Liver (tissue), 9 donors: Measurements from ENCODE around the gene DMD. TPM values are rescaled to one million over a fixed set of nuclear protein-coding genes. Genes with fewer than 3 reads are reported as not detected.

Source experiments
- DNase-seq: peaks from one replicate; pipeline ENCODE4 v3.0.0-alpha.2; 2017; ENCODE audit warnings: low spot score
- H3K27ac ChIP-seq, 2 donors: one replicate each; pipeline ENCODE4 v1.7.0; 2013; ENCODE audit warnings: inconsistent platforms in 2 of 2, low read length in 2 of 2, control low read depth in 1 of 2, low read depth in 1 of 2, mild to moderate bottlenecking in 1 of 2
- H3K27me3 ChIP-seq, 4 donors: one replicate each; pipeline versions ENCODE4 v1.6.1 to v1.7.0; 2013; ENCODE audit warnings: low read length in 3 of 4, inconsistent platforms in 1 of 4, mild to moderate bottlenecking in 1 of 4, moderate library complexity in 1 of 4; ENCODE audit not compliant: control insufficient read depth in 4 of 4, insufficient read depth in 4 of 4
- H3K36me3 ChIP-seq, 4 donors: one replicate each; pipeline versions ENCODE4 v1.6.1 to v1.7.0; 2013; ENCODE audit warnings: low read length in 3 of 4, mild to moderate bottlenecking in 3 of 4, low read depth in 1 of 4, moderate library complexity in 1 of 4; ENCODE audit not compliant: control insufficient read depth in 4 of 4, insufficient read depth in 3 of 4
- H3K4me1 ChIP-seq, 4 donors: one replicate each; pipeline versions ENCODE4 v1.6.1 to v1.7.0; 2013; ENCODE audit warnings: low read length in 3 of 4, mild to moderate bottlenecking in 3 of 4, moderate library complexity in 1 of 4; ENCODE audit not compliant: control insufficient read depth in 4 of 4, insufficient read depth in 4 of 4
- H3K4me3 ChIP-seq, 3 donors: one replicate each; pipeline versions ENCODE4 v1.6.1 to v1.7.0; 2013; ENCODE audit warnings: low read length in 3 of 3, control low read depth in 1 of 3, low read depth in 1 of 3, mild to moderate bottlenecking in 1 of 3
- H3K9ac ChIP-seq, 2 donors: one replicate each; pipeline ENCODE4 v1.7.0; 2013; ENCODE audit warnings: low read length in 2 of 2, mild to moderate bottlenecking in 2 of 2, moderate library complexity in 2 of 2, control low read depth in 1 of 2, low read depth in 1 of 2
- H3K9me3 ChIP-seq, 4 donors: one replicate each; pipeline versions ENCODE4 v1.6.1 to v1.7.0; 2013; ENCODE audit warnings: low read length in 3 of 4; ENCODE audit not compliant: control insufficient read depth in 4 of 4
- ATF3 ChIP-seq: IDR thresholded peaks from 2 replicates; pipeline ENCODE4 v1.6.1; 2016; ENCODE audit warnings: antibody characterized with exemption
- CTCF ChIP-seq: fragments of 150-350 bp; IDR thresholded peaks from 2 replicates; pipeline ENCODE4 v1.5.1; 2017; ENCODE audit warnings: improper control_type of control experiment, low read depth, low read length; ENCODE audit not compliant: missing input control
- EGR1 ChIP-seq, 2 donors: IDR thresholded peaks; 2 replicates each; pipeline ENCODE4 v1.6.1; 2016 to 2018; ENCODE audit warnings: antibody characterized with exemption in 2 of 2, low read depth in 2 of 2
- FOXA1 ChIP-seq: IDR thresholded peaks from 2 replicates; pipeline ENCODE4 v1.6.1; 2016; ENCODE audit warnings: antibody characterized with exemption
- FOXA2 ChIP-seq: IDR thresholded peaks from 2 replicates; pipeline ENCODE4 v1.6.1; 2016; ENCODE audit warnings: antibody characterized with exemption
- GABPA ChIP-seq, 2 donors: IDR thresholded peaks in 1 of 2; conservative IDR thresholded peaks in 1 of 2; 2 replicates each; pipeline ENCODE4 v1.6.1; 2016; ENCODE audit warnings: antibody characterized with exemption in 2 of 2, mild to moderate bottlenecking in 1 of 2, moderate library complexity in 1 of 2
- HNF4G ChIP-seq: IDR thresholded peaks from 2 replicates; pipeline ENCODE4 v1.6.1; 2016; ENCODE audit warnings: antibody characterized with exemption
- JUND ChIP-seq, 2 donors: IDR thresholded peaks; 2 replicates each; pipeline ENCODE4 v1.6.1; 2016; ENCODE audit warnings: antibody characterized with exemption in 2 of 2
- MAX ChIP-seq: IDR thresholded peaks from 2 replicates; pipeline ENCODE4 v1.6.1; 2016; ENCODE audit warnings: antibody characterized with exemption
- NR2F2 ChIP-seq: IDR thresholded peaks from 2 replicates; pipeline ENCODE4 v1.6.1; 2016; ENCODE audit warnings: antibody characterized with exemption
- RAD21 ChIP-seq, 2 donors: IDR thresholded peaks; 2 replicates each; pipeline ENCODE4 v1.6.1; 2016; ENCODE audit warnings: antibody characterized with exemption in 2 of 2, mild to moderate bottlenecking in 2 of 2
- REST ChIP-seq: IDR thresholded peaks from 2 replicates; pipeline ENCODE4 v1.6.1; 2016; ENCODE audit warnings: antibody characterized with exemption, mild to moderate bottlenecking
- RXRA ChIP-seq, 2 donors: IDR thresholded peaks; 2 replicates each; pipeline ENCODE4 v1.6.1; 2017 to 2018; ENCODE audit warnings: antibody characterized with exemption in 2 of 2, mild to moderate bottlenecking in 1 of 2
- SP1 ChIP-seq: IDR thresholded peaks from 2 replicates; pipeline ENCODE4 v1.6.1; 2018; ENCODE audit warnings: antibody characterized with exemption, mild to moderate bottlenecking
- TAF1 ChIP-seq: conservative IDR thresholded peaks from 2 replicates; pipeline ENCODE4 v1.6.1; 2016; ENCODE audit warnings: antibody characterized with exemption, mild to moderate bottlenecking
- YY1 ChIP-seq: IDR thresholded peaks from 2 replicates; pipeline ENCODE4 v1.6.1; 2016; ENCODE audit warnings: antibody characterized with exemption, mild to moderate bottlenecking
- ZBTB33 ChIP-seq: IDR thresholded peaks from 2 replicates; pipeline ENCODE4 v1.6.1; 2016; ENCODE audit warnings: antibody characterized with exemption
- WGBS: extraction: QIAGEN DNeasy Blood & Tissue Kit; methylation state at CpG from one replicate; pipeline ENCODE4 v1.1.7; 2013; 5-methylcytosine and 5-hydroxymethylcytosine counted together
- polyA plus RNA-seq, 2 donors: library from polyadenylated mRNA; stranded (reverse) in 1 of 2; unstranded in 1 of 2; fragments of 200-250 nt in 1 of 2; fragments of >200 nt in 1 of 2; fragmentation: Nextera tagmentation in 1 of 2; extraction: Ambion mirVana in 1 of 2; gene quantifications; one replicate each; pipeline versions ENCODE4 v1.2.1 to v1.2.3, GENCODE V29; 2013 to 2015
- total RNA-seq, 2 donors: library from RNA; depleted of rRNA; stranded (reverse); fragments of >200 nt; gene quantifications; one replicate each; pipeline ENCODE4 v1.2.3, GENCODE V29; 2014
- donor health status: healthy.
- donor health status: healthy.
- donor health status: healthy.
- donor health status: healthy.
- donor health status: healthy.

The DMD gene
- total and polyA plus RNA-seq, 4 donors: 14.6 to 61.9 (median 23.9) TPM

GRCh38 chrX:31212856-31213748 is 1998.2 kb downstream of the DMD start:
- peaks cover 0 to 6% (median under 1%) of the 10 kb centered on the region in 4 donors for H3K36me3 ChIP-seq
- no peaks in the 10 kb centered on the region for H3K9me3 ChIP-seq
- DNase-seq: no peak
- no peaks in the 10 kb centered on the region for H3K27me3 ChIP-seq
- no peak overlapping the region for H3K4me3 ChIP-seq
- H3K4me1 ChIP-seq: peaks cover 0 to 7% (median 0%) of the 10 kb centered on the region in 4 donors
- 48% methylated on average over 6 of the region's 6 CpGs for WGBS
- H3K27ac ChIP-seq: no peak overlapping the region
- H3K9ac ChIP-seq: no peak overlapping the region
- TF ChIP-seq GABPA (IDR thresholded peaks at IDR 0.05 in 1 of 2, conservative IDR thresholded peaks at IDR 0.05 in 1 of 2): no peak
- TF ChIP-seq FOXA1: no peak
- TF ChIP-seq JUND (IDR thresholded peaks at IDR 0.05): no peak
- TF ChIP-seq HNF4G: no peak
- TF ChIP-seq REST: no peak
- TF ChIP-seq MAX: no peak
- TF ChIP-seq TAF1: no peak
- TF ChIP-seq YY1: no peak
- no peak for TF ChIP-seq RXRA (IDR thresholded peaks at IDR 0.05)
- TF ChIP-seq EGR1 (IDR thresholded peaks at IDR 0.05; ENCODE audit: low read depth in 2 of 2): no peak
- no peak for TF ChIP-seq SP1
- no peak for TF ChIP-seq NR2F2

GRCh38 chrX:31209005-31209628 is 2002.2 kb downstream of the DMD start:
- peaks cover 0 to 4% (median 0%) of the 10 kb centered on the region in 4 donors for H3K4me1 ChIP-seq
- H3K9me3 ChIP-seq: no peaks in the 10 kb centered on the region
- no peak overlapping the region for H3K4me3 ChIP-seq
- H3K27me3 ChIP-seq: no peaks in the 10 kb centered on the region
- TF ChIP-seq NR2F2 (no peak), ZBTB33 (no peak), ATF3 (no peak), SP1 (no peak), TAF1 (no peak), RAD21 (IDR thresholded peaks at IDR 0.05) (no peak), HNF4G (no peak), RXRA (IDR thresholded peaks at IDR 0.05) (no peak), GABPA (IDR thresholded peaks at IDR 0.05 in 1 of 2, conservative IDR thresholded peaks at IDR 0.05 in 1 of 2) (no peak), FOXA2 (no peak), JUND (IDR thresholded peaks at IDR 0.05) (no peak), MAX (no peak), CTCF (no peak), FOXA1 (no peak), EGR1 (IDR thresholded peaks at IDR 0.05; ENCODE audit: low read depth in 2 of 2) (no peak), REST (no peak)
- no peak overlapping the region for H3K9ac ChIP-seq
- peaks cover 0 to 13% (median 3%) of the 10 kb centered on the region in 4 donors for H3K36me3 ChIP-seq
- H3K27ac ChIP-seq: no peak overlapping the region
- 82% methylated on average over 10 of the region's 10 CpGs for WGBS
- no peak for DNase-seq
